ENCODE measurements around the gene HAO2.

- TF ChIP-seq POLR2A (IDR thresholded peaks at IDR 0.05; ENCODE audit: low read depth, low read length) (no peak), TAF1 (IDR thresholded peaks at IDR 0.05; ENCODE audit: low read depth, low read length) (no peak)
Observed at GRCh38 chr1:119332622-119333021, 36.0 kb upstream of the HAO2 start.
